Measurements from ENCODE around the gene DOK1. TPM values are rescaled to one million over a fixed set of nuclear protein-coding genes. Genes with fewer than 3 reads are reported as not detected.

The DOK1 gene
- polyA plus RNA-seq, 4 donors: 7.4 to 10.3 (median 8.4) TPM

- DNase-seq (ENCODE audit: low read depth in 4 of 4, low spot score in 3 of 4): no peak
Observed at GRCh38 chr2:74593826-74594772, 39.6 kb downstream of the DOK1 start.

DNA sequence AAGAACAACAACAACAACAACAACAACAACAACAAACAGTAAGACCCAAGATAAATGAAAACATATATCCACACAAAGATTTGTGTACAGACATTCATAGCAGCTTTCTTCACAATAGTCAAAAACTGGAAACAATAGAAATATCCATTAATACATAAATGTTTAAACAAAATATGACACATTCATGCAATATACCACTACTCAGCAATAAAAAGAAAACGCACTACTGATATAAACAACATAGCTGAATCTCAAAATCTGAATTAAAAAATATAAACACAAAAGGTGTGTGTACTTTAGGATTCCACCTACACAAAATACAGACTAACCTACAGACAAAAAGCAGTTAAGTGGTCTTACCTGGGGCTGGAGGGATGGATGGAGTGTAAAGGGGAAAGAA is 42.1 kb downstream of the DOK1 start:
- DNase-seq (ENCODE audit: low read depth in 4 of 4, low spot score in 3 of 4): no peak

DNA sequence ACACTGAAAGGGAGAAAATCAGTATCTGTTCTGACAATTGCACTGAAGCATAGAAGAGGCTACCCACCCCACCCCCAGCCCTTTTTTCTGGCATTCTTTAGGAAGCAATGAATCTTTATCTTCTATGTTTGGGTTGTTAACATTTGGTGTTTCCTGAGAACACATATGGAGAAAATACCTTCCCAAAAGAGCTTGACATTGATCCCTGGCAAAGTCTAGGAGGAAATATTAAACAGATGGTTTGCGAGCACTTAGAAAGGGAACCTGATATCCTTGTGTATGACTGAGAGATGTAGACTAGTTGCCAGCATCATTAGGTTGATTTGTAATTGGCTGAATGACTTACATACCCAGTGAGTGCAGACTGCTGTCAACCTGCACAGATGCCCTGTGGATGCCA is 42.9 kb downstream of the DOK1 start:
- DNase-seq (ENCODE audit: low read depth in 4 of 4, low spot score in 3 of 4): no peak

DNA sequence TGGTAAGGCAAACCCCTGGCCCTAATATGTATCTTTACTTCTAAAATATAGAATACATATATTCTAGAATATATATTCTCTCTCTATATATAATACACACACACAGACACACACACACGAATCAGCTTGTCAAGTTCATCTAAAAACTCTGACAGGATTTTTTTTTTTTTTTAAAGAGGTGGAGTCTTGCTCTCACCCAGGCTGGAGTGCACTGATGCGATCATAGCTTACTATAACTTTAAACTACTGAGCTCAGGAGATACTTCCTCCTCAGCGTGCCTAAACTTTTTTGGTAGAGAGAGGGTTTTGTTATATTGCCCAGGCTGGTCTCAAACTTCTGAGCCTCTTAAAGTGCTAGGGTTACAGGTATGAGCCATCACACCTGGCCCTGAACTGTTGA is 45.2 kb downstream of the DOK1 start:
- no peak for DNase-seq (ENCODE audit: low read depth in 4 of 4, low spot score in 3 of 4)

DNA sequence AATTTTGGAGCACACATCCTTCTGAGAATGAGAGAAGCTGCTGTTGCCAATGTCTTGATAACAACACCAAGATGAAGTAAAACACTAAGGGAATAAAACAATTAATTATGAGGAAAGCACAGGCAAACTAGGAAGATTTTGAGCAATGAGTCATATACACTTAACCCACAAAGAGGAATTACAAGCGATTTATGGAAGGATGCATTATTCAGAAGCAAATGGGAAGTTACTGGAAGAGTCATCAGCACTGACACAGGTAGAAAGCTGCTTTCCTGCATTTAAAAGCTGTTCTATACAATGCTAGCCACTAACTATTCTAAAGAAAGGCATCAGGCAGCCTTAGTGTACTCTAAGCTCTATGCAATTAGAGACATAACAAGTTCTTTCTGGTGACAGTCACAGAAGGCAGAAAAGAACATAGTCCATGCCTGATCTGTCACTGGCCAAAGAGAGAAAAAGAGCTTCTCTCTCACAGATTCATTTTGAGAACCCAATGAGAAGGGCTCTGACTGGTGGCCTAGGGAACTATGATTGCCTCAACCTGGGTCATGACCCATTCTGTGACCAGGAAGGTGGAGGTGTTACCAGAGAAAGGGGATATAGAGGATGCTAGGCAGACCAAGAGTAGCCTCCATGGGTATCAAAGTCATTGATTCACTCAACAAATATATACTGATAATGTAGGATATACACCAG is 48.2 kb downstream of the DOK1 start:
- no peak for DNase-seq (ENCODE audit: low read depth in 4 of 4, low spot score in 3 of 4)

GRCh38 chr2:74603282-74604000 is 48.9 kb downstream of the DOK1 start:
- DNase-seq (ENCODE audit: low read depth in 4 of 4, low spot score in 3 of 4): no peak

DNA sequence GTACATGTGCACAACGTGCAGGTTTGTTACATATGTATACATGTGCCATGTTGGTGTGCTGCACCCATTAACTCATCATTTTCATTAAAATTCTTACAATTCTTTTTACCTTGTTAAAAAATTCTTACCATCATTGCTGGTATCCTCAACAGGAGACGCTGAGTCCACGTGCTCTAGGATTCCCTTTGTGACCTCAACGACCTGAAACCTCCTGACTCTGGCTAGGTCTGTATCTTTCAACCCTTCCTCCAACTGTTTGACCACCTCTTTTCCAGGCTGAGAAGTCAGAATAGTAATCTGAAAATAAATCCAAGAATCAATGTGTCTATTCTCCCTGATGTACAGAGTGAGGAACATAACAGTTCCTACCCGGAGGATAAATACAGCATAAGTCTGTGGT is 52.4 kb downstream of the DOK1 start:
- DNase-seq (ENCODE audit: low read depth in 4 of 4, low spot score in 3 of 4): no peak

Other genes starting within 250 kb of the DOK1 start
- 1 to 10 TPM; 1.5 to 3.4 (median 2.3) TPM for gene SLC4A5, start 211.3 kb upstream of the DOK1 start, polyA plus RNA-seq (ENCODE audit: insufficient read length in 4 of 4)
- 100 to 1,000 TPM; 112 to 156 (median 146) TPM for gene DCTN1, start 174.4 kb upstream of the DOK1 start, polyA plus RNA-seq (ENCODE audit: insufficient read length in 4 of 4)
- gene C2orf81, start 133.1 kb upstream of the DOK1 start, polyA plus RNA-seq (ENCODE audit: insufficient read length in 4 of 4): 1 to 10 TPM; 4.6 to 9.0 (median 6.4) TPM
- gene WDR54, start 133.0 kb upstream of the DOK1 start, polyA plus RNA-seq (ENCODE audit: insufficient read length in 4 of 4): 10 to 100 TPM; 25.2 to 42.7 (median 36.2) TPM
- gene RTKN, start 112.8 kb upstream of the DOK1 start, polyA plus RNA-seq (ENCODE audit: insufficient read length in 4 of 4): 10 to 100 TPM; 36.1 to 85.3 (median 56.9) TPM
- gene INO80B, start 99.6 kb upstream of the DOK1 start, polyA plus RNA-seq (ENCODE audit: insufficient read length in 4 of 4): 10 to 100 TPM; 14.6 to 31.8 (median 21.2) TPM
- gene WBP1, start 96.3 kb upstream of the DOK1 start, polyA plus RNA-seq (ENCODE audit: insufficient read length in 4 of 4): 100 to 1,000 TPM in 2 of 4 donors, 10 to 100 TPM in 2; 68.7 to 119 (median 98.4) TPM
- 10 to 100 TPM; 34.6 to 66.6 (median 49.1) TPM for gene MOGS, start 89.3 kb upstream of the DOK1 start, polyA plus RNA-seq (ENCODE audit: insufficient read length in 4 of 4)
- gene MRPL53, start 82.0 kb upstream of the DOK1 start, polyA plus RNA-seq (ENCODE audit: insufficient read length in 4 of 4): 10 to 100 TPM; 29.5 to 57.5 (median 40.3) TPM
- gene CCDC142, start 71.7 kb upstream of the DOK1 start, polyA plus RNA-seq (ENCODE audit: insufficient read length in 4 of 4): 10 to 100 TPM in 3 of 4 donors, 1 to 10 TPM in 1; 7.5 to 16.7 (median 11.2) TPM
- 10 to 100 TPM; 24.5 to 40.3 (median 29.3) TPM for gene TTC31, start 71.6 kb upstream of the DOK1 start, polyA plus RNA-seq (ENCODE audit: insufficient read length in 4 of 4)
- 1 to 10 TPM; 1.3 to 5.4 (median 2.4) TPM for gene LBX2, start 55.1 kb upstream of the DOK1 start, polyA plus RNA-seq (ENCODE audit: insufficient read length in 4 of 4)
- 10 to 100 TPM; 23.7 to 34.9 (median 27.0) TPM for gene PCGF1, start 47.0 kb upstream of the DOK1 start, polyA plus RNA-seq (ENCODE audit: insufficient read length in 4 of 4)
- gene TLX2, start 40.3 kb upstream of the DOK1 start, polyA plus RNA-seq (ENCODE audit: insufficient read length in 4 of 4): under 1 TPM in 2 of 4 donors, not detected in 2; 0.08 to 0.23 TPM
- gene DQX1, start 28.5 kb upstream of the DOK1 start, polyA plus RNA-seq (ENCODE audit: insufficient read length in 4 of 4): under 1 TPM; 0.16 to 0.35 (median 0.29) TPM
- 100 to 1,000 TPM in 2 of 4 donors, 10 to 100 TPM in 2; 84.6 to 125 (median 102) TPM for gene AUP1, start 25.0 kb upstream of the DOK1 start, polyA plus RNA-seq (ENCODE audit: insufficient read length in 4 of 4)
- 10 to 100 TPM; 27.5 to 35.0 (median 30.7) TPM for gene HTRA2, start 24.8 kb upstream of the DOK1 start, polyA plus RNA-seq (ENCODE audit: insufficient read length in 4 of 4)
- gene LOXL3, start 778 bp upstream of the DOK1 start, polyA plus RNA-seq (ENCODE audit: insufficient read length in 4 of 4): 10 to 100 TPM in 1 of 4 donors, 1 to 10 TPM in 3; 9.2 to 11.4 (median 9.6) TPM
- 1 to 10 TPM in 2 of 4 donors, under 1 TPM in 2; 0.41 to 1.3 (median 0.81) TPM for gene M1AP, start 93.6 kb downstream of the DOK1 start, polyA plus RNA-seq (ENCODE audit: insufficient read length in 4 of 4)
- 1 to 10 TPM; 6.2 to 7.2 (median 6.8) TPM for gene SEMA4F, start 99.5 kb downstream of the DOK1 start, polyA plus RNA-seq (ENCODE audit: insufficient read length in 4 of 4)

All from left renal pelvis (tissue), 4 donors.